GM18870 (cell line): ENCODE measurements around the gene FCSK.

Experiments used
- ATAC-seq: cut with Tn5 transposase; IDR thresholded peaks from one replicate; pipeline ENCODE4 v1.9.1; 2021; ENCODE audit warnings: moderate library complexity; ENCODE audit not compliant: unreplicated experiment

Gene FCSK

DNA sequence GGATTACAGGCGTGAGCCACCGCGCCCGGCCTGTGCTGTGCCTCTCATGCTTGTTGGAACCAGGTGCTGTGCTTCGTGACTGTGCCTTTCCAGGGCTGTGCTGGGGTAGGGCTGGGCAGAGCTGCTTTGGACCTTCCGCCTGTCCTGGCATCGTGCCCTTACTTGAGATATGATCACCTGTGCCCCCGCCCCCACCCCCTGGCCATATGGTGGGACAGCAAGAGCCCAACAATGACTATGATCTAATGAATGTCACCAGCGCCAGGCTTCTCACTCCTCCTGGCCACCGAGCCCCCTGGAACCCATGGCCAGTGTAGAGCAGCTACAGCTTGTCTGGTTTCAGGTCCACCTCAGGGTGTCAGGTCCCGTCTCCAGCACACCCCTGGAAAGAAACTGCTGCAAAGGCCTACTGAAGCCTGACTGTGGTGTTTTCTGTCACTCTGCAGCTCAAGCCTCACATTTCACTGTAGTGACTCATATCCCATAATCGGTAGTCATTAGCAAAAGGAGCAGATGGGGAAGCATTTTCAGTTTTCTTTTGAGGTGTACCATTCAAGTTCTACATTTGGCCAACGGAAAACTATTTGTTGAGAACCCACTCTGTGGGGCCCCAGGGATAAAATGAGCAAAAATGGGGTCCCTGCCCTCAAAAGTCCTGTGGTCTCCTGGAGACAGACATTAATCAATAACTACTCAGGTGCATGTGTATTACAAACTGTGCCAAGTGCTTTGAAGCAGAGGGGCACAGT is 22.1 kb downstream of the FCSK start:
- peak; percentile 83 for ATAC-seq

DNA sequence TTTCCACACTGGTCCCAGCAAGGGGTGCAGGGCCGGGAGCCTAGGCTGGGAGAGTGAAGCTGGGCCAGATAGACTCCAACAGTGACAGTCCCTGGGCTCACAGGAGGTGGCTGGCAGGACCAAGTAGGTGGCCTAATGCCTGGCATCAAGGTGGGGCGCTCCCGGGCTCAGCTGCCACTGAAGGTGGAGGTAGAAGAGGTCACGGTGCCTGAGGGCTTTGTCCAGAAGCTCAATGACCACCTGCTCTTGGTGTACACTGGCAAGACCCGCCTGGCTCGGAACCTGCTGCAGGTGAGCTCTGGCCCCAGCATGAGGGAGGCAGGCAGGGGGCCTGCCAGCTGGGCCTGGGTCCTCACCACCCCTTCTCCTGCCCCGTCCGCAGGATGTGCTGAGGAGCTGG is 23.8 kb downstream of the FCSK start:
- ATAC-seq, result no peak

DNA sequence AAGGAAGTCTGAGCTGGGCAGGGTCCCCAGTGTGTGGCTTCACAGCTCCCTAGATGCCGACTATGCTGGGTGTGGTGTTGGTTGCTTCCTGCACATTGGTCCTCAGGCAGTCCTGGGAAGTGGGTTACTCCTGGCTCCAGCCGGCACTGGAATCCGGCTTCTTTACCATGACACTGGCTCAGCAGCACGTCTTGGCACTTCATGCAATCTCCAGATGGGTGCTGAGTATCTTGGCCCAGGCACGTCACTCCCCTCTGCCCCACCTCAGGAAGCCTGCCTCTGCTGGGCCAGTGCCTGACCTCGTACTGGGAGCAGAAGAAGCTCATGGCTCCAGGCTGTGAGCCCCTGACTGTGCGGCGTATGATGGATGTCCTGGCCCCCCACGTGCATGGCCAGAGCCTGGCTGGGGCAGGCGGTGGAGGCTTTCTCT is 24.5 kb downstream of the FCSK start:
- ATAC-seq, result no peak

DNA sequence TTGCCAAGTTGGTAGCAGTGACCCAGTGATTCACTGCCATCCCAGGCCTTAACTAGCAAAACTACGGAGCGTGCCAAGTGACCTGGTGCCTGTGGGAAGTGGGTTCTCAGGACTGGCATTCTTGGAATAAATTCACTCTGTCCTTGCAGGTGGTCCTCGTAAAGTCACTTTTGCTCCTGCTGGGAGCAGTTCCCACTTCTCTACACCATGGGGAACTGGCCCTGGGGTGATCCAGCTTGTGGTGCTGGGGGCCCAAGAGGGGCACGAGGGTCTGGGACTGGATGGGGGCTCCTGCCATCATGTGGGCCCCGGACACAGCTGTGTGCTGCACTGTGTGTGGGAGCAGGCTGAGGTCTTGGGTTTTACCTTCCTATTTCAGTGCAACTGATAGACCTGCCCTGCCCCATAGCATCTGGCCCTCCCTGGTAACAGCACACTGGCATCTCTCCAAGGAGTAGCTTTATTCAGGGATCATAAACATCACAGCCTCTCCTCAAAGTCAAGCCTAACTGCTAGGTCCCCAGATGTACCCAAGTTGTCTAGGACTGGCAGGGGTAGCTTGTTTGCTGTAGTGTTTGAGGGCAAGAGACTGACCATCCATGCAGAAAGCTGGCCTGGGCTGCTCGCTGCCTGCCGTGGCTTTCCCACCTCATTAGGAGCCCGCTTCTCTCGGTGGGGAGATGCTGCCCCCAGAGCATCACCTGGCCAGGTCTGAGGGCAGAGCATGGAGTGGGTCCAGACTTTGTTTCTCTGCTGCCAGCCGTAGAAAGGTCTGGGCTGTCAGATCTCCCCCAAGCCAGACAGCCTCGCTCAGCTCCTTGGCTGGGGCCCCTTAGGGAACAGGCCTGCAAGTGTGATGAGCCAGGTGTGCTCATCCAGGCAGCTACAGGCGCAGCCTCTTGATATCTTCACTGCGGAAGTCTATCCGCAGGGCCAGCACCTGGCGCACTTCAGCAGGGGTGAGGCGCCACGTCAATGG is 26.0 kb downstream of the FCSK start:
- ATAC-seq, result no peak

DNA sequence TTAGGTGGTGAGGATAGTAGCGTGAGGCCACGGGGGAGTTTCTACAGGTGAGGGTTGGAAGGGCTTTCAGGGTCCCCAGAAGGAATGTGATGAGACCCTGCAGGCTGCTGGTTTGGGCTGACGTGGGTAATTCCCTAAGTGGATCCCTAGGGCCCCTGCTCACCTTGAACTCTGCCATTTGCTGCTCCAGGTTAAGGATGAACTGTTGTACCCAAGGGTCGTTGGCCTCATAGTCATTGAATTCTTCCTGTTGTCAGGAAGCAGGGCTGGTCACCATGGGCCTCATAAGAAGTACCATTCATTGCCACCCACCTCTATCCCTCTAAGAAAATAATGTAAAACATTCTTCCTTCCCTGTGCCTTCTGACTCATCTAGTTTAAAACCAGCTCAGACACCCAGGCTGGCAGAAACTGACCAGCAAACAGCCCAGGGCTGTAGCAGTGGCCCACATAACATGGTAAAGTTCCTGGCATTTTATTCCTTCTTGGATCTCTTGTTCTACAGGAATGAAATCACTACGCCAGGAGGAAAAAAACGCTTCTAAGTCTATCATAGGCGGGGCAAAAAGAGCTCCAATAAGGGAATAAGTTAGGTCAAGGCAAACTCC is 27.6 kb downstream of the FCSK start:
- no peak for ATAC-seq

DNA sequence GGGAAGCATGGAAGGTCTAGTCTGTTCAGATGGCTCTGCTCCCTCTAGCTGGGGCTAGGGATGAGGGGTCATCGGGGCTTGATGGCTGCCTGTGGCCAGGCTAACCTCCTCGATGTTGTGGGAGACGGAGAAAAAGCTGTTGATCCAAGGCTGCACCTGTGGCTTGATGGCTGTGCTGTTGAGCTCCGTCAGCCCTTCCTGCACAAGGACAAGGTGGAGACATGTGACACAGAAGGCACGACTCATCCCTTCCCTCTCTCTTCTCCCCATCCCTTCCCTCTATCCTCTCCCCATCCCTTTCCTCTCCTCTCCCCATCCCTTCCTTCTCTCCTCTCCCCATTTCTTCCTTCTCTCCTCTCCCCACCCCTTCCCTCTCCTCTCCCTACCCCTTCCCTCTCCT is 28.2 kb downstream of the FCSK start:
- no peak for ATAC-seq

DNA sequence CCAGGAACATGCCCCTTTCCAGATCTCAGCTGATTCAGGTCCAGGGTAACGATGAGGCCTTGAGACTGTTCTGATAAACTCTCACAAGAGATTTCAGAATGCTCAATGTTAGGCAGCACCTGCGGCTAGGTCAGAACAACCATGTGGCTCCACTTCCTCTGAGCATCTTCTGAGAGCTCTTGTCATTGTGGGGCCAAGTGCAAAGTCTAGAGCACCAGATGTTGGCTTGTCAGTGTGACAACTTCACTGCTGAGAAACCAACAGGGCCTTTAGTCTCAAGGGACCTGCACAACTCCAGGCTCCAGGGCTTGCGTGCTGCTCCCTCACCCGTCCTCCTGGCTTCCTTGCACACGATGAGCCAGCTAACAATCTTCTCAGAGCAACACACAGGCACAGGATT is 29.0 kb downstream of the FCSK start:
- ATAC-seq, result no peak

DNA sequence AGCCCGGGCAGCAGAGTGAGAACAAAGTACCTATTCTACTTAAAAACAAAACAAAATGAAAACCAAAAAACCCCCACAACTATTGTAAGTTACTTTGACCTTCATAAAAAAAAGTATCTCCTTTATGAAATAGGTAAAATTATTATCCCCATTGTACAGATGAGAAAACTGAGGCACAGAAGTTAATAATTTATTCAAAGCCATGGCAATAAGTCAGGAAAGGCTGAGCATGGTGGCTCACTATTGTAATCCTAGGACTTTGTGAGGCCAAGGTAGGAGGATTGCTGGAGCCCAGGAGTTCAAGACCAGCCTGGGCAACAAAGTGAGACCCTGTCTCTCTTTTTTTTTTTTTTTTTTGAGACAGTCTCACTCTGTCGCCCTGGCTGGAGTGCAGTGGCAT is 30.5 kb downstream of the FCSK start:
- no peak for ATAC-seq

DNA sequence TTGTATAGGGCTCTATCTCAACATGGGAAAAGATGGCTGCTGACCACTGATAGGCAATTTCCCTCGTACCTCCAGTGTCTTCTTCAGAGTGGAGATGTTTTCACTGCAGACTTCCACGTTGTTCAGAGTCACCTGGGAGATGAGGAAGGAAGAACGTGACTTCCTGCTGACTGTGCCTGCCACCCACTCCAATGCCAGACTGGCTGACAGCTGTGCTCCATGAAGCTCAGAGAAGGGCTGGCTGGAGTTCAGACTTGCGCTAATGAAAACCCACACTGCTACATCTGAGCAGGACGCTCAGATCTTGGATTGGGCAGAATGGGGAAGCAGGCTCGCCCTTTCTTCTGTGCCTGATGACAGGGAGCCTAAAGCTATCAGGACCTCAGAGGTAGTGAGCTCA is 35.9 kb downstream of the FCSK start:
- ATAC-seq, result no peak

DNA sequence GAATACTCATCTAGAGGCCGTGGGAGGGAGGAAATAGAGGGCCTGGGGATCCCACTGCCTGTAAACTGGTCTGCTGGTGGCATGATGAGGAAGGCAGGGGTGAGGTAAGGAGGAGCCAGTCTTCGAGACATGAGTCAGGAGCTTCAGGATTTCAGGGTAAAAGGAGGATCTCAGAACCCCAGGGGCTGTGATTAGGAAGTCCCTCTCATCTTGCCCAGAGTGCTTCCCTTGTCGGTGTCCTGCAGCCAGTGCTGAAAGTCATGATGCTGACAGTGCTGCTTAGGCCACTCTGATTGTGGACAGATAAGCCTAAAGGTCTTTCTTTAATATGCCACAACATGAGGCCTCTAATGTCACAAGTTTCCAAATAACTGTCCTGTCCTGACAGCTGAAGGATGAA is 39.4 kb downstream of the FCSK start:
- ATAC-seq, result no peak

DNA sequence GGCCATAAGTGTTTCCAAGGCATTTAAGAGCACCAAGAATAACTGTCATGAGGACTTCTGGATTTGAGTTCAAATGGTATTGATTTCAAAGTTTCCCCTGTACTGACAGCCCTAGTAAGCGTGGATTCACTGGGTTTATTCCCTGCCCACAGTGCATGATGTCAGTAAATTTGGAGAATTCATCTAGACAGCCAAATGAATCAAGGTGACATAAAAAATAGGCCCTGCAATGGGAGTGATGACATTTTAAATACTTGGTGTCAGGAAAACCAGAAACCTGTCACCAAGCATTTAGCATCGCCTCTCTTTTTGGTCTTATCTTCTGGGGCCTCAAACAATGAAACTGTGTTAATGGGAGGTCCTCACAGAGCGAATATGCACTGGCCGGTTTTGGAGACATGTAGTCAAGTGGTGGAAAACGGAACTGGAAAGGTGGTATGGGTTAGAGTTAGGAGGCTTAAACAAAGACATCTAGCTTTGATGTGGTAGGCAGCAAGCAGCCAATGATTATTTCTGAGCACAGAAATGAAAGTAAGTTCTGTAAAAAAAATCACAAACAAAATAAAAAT is 39.9 kb downstream of the FCSK start:
- no peak for ATAC-seq

DNA sequence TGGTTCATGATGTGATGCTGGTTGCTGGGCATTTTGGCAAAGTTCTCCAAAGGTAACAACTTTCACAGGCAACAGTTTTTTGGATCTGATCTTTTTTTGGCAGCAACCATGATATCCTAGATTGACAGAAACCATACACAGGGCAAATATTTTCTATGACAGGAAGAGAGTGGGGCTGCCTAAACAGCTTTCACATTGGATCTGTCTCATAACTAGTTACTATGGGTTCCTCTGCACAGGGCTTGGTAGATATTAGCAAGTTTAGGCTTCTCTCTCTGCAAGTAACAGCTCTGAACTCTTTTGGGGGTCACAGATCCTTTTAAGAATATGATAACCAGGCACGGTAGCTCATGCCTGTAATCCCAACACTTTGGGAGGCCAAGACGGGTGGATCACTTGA is 40.4 kb downstream of the FCSK start:
- no peak for ATAC-seq

DNA sequence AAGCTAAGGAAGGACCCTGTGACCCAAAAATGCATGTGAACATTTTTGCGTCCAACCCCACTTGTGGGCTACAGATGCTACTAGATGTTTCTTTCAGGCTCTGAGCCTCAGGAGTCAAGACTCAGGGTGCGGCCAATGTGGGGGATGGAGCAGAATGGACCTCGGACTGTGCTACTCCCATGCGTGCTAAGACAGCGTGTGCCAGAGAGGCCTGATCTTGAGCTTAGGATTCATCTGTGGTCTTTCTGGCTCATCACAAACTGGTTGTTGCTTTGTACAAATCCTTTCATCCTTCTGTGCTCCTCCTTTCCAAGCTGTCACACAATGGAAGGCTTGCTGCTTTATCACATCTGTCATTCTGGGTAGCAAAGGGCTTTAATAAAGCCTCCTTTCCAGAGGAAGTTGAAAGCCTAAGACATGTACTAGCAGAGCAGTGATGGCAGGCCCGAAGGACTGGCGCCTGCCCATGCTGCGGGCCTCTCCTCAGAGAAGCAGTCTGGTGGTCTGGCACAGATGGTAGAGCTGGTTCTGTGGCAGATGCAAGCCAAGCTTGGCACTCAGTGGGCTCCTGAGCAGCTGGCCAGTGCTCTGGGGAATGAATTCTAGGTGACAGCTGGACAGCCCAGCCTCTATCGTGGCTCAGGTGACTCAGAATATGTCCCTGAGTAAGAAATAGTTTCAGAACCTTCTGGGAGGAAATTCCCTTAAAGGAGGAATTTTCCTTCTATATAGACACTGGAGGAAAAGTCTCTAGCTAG is 41.2 kb downstream of the FCSK start:
- no peak for ATAC-seq

DNA sequence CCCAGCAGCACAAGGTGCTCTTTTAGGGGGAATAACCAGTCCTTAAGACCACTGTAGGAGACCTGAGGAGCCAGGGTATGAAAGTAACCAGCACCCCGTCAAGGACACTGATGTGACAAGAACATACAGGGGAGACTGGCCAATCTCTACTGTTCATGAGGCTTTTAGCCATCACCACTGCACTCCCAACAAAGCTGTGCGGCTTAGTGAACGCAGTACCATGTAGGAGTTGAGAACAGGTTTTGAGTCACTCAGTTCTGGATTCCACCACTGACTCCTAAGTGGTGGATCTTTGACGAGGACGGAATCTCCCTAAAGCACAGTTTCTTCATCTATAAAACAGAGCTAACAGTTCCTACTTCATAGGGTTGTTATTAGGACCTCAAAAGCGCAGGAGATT is 42.1 kb downstream of the FCSK start:
- no peak for ATAC-seq

DNA sequence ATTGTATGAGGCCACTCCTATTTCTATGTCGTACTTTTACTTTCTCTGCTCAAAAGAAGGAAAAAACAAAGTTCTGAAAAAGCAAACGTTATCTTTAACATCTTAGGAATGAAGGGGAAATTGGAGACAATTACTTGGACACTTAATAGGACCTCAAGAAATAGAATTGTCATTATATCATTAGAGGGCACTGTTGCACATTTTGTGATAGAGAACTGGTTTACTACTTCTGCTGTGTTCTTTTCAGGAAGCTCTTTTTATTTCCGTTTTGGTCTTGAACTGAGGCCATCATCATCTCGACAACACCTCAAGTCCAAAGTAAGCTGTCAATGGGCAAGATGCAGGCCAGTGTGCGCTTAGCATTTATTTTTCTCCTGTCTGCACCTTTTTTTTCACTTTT is 54.4 kb downstream of the FCSK start:
- ATAC-seq, result no peak

DNA sequence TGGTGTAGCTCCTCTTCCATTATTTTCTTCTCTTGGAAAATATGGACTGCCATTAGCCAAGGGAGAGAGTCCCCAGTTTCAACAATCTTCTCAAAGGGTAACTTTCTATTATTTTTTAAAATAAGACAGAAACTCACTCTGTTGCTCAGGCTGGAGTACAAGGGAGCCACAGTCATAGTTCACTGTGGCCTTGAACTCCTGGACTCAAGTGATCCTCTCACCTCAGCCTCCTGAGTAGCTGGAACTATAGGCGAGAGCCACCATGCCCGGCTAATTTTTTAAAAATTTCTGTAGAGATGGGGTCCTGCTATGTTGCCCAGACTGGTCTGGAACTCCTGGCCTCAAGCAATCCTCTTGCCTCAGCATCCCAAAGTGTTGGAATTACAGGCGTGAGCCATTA is 55.8 kb downstream of the FCSK start:
- ATAC-seq, result no peak

DNA sequence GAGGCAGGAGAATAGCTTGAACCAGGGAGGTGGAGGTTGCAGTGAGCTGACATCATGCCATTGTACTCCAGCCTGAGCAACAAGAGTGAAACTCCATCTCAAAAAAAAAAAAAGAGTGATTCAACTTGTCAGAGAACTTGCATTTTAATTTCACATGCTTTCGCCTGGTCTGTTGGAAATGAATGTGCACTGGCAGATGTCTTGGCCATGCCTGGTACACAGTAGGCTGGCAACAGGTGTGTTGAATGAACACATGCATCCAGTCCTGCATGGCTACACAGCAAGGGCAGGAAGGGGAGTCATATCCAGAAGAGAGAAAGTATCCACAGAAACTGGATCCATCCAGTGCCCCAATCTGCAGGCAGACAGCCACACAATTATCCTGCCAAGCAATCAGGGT is 57.4 kb downstream of the FCSK start:
- no peak for ATAC-seq

DNA sequence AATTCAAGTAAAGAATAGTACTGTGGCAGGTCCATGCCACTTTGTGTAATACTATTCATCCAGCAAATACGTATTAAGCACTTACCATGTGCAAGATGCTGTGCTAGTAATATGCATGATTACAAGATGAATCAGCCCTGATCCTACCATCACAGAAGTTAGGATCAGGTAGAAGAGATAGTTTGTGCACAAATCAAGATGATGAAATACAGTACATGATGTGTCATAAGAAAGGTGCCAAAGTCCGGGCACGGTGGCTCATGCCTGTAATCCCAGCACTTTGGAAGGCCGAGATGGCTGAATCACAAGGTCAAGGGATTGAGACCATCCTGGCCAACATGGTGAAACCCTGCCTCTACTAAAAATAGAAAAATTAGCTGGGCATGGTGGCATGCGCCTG is 58.1 kb downstream of the FCSK start:
- ATAC-seq, result no peak

DNA sequence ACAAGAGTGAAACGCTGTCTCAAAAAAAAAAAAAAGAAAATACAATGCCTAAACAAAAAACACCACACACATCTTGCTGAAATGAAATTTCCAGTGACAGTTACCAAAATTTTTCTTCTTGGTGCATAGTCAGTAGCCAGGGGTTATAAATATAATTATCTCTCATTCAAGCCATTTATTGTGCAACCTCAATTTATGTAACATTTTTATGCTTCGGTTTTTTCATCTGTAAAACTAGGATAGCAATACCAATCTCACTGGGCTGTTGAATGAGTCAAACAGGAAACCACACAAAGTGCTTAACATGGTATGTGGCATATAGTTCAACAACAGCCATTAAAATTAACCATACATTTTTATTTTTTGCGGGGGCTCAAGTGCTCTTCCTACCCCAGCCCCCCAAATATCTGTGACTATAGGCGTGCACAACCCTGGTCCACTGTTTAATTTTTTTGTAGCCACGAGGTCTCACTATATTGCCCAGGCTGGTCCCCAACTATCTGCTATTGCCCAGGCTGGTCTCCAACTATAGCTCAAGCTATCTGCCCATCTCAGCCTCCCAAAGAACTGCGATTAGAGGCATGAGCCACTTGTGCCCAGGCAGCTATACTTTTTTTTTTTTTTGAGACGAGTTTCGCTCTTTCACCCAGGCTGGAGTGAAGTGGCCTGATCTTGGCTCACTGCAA is 66.4 kb downstream of the FCSK start:
- no peak for ATAC-seq
